ENCODE results near the gene DRGX. TPM values are rescaled to one million over a fixed set of nuclear protein-coding genes. Genes with fewer than 3 reads are reported as not detected.

DRGX gene
- polyA plus RNA-seq, 1 donor: not detected

GRCh38 chr10:49362596-49363260 lies 33.2 kb downstream of the DRGX start:
- DNase-seq (ENCODE audit: low read depth): no peak

GRCh38 chr10:49361735-49362568 lies 33.9 kb downstream of the DRGX start:
- no peak for DNase-seq (ENCODE audit: low read depth)

GRCh38 chr10:49361178-49361554 lies 34.7 kb downstream of the DRGX start:
- DNase-seq (ENCODE audit: low read depth): no peak

GRCh38 chr10:49360271-49361177 lies 35.4 kb downstream of the DRGX start:
- DNase-seq (ENCODE audit: low read depth): no peak

GRCh38 chr10:49359349-49360270 lies 36.3 kb downstream of the DRGX start:
- DNase-seq (ENCODE audit: low read depth): no peak

- DNase-seq (ENCODE audit: low read depth): no peak
Observed at GRCh38 chr10:49357910-49358309, 38.0 kb downstream of the DRGX start.

GRCh38 chr10:49356944-49357343 lies 38.9 kb downstream of the DRGX start:
- no peak for DNase-seq (ENCODE audit: low read depth)

- no peak for DNase-seq (ENCODE audit: low read depth)
Observed at GRCh38 chr10:49356181-49356580, 39.7 kb downstream of the DRGX start.

- no peak for DNase-seq (ENCODE audit: low read depth)
Observed at GRCh38 chr10:49355221-49355620, 40.7 kb downstream of the DRGX start.

- no peak for DNase-seq (ENCODE audit: low read depth)
Observed at GRCh38 chr10:49354593-49354992, 41.3 kb downstream of the DRGX start.

GRCh38 chr10:49353895-49354566 lies 41.9 kb downstream of the DRGX start:
- no peak for DNase-seq (ENCODE audit: low read depth)

GRCh38 chr10:49353026-49353894 lies 42.6 kb downstream of the DRGX start:
- no peak for DNase-seq (ENCODE audit: low read depth)

GRCh38 chr10:49352323-49352722 lies 43.6 kb downstream of the DRGX start:
- DNase-seq (ENCODE audit: low read depth): no peak

GRCh38 chr10:49351669-49352068 lies 44.2 kb downstream of the DRGX start:
- DNase-seq (ENCODE audit: low read depth): no peak

GRCh38 chr10:49350846-49351532 lies 44.9 kb downstream of the DRGX start:
- no peak for DNase-seq (ENCODE audit: low read depth)

GRCh38 chr10:49350138-49350537 lies 45.8 kb downstream of the DRGX start:
- no peak for DNase-seq (ENCODE audit: low read depth)

- DNase-seq (ENCODE audit: low read depth): no peak
Observed at GRCh38 chr10:49349390-49349789, 46.5 kb downstream of the DRGX start.

GRCh38 chr10:49348593-49348992 lies 47.3 kb downstream of the DRGX start:
- DNase-seq (ENCODE audit: low read depth): no peak

- no peak for DNase-seq (ENCODE audit: low read depth)
Observed at GRCh38 chr10:49347827-49348226, 48.1 kb downstream of the DRGX start.
